Hematopoietic multipotent progenitor cell (in vitro differentiated cells): Measurements from ENCODE around the gene FOXC1. TPM values are rescaled to one million over a fixed set of nuclear protein-coding genes. Genes with fewer than 3 reads are reported as not detected.

Experiments used
- DNase-seq, 3 donors: peaks; one replicate each; pipeline ENCODE4 v3.0.0-alpha.2; 2011 to 2015; ENCODE audit warnings: low read depth in 2 of 3, low spot score in 2 of 3
- total RNA-seq: library from RNA; depleted of rRNA; stranded (reverse); fragments of >200 nt; gene quantifications from one replicate; pipeline ENCODE4 v1.2.3, GENCODE V29; 2012

The FOXC1 gene
- total RNA-seq, 1 donor, result under 0.01 TPM

DNA sequence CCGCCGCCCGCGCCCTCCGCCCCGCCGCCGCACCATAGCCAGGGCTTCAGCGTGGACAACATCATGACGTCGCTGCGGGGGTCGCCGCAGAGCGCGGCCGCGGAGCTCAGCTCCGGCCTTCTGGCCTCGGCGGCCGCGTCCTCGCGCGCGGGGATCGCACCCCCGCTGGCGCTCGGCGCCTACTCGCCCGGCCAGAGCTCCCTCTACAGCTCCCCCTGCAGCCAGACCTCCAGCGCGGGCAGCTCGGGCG, 1.5 kb downstream of the FOXC1 start:
- no peak for DNase-seq

DNA sequence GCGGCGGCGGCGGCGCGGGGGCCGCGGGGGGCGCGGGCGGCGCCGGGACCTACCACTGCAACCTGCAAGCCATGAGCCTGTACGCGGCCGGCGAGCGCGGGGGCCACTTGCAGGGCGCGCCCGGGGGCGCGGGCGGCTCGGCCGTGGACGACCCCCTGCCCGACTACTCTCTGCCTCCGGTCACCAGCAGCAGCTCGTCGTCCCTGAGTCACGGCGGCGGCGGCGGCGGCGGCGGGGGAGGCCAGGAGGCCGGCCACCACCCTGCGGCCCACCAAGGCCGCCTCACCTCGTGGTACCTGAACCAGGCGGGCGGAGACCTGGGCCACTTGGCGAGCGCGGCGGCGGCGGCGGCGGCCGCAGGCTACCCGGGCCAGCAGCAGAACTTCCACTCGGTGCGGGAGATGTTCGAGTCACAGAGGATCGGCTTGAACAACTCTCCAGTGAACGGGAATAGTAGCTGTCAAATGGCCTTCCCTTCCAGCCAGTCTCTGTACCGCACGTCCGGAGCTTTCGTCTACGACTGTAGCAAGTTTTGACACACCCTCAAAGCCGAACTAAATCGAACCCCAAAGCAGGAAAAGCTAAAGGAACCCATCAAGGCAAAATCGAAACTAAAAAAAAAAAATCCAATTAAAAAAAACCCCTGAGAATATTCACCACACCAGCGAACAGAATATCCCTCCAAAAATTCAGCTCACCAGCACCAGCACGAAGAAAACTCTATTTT, 2.0 kb downstream of the FOXC1 start:
- no peak for DNase-seq

DNA sequence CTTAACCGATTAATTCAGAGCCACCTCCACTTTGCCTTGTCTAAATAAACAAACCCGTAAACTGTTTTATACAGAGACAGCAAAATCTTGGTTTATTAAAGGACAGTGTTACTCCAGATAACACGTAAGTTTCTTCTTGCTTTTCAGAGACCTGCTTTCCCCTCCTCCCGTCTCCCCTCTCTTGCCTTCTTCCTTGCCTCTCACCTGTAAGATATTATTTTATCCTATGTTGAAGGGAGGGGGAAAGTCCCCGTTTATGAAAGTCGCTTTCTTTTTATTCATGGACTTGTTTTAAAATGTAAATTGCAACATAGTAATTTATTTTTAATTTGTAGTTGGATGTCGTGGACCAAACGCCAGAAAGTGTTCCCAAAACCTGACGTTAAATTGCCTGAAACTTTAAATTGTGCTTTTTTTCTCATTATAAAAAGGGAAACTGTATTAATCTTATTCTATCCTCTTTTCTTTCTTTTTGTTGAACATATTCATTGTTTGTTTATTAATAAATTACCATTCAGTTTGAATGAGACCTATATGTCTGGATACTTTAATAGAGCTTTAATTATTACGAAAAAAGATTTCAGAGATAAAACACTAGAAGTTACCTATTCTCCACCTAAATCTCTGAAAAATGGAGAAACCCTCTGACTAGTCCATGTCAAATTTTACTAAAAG, 2.7 kb downstream of the FOXC1 start:
- DNase-seq, result peak in 1 of 3 donors; percentile 51

DNA sequence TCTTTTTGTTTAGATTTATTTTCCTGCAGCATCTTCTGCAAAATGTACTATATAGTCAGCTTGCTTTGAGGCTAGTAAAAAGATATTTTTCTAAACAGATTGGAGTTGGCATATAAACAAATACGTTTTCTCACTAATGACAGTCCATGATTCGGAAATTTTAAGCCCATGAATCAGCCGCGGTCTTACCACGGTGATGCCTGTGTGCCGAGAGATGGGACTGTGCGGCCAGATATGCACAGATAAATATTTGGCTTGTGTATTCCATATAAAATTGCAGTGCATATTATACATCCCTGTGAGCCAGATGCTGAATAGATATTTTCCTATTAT, 3.2 kb downstream of the FOXC1 start:
- no peak for DNase-seq

DNA sequence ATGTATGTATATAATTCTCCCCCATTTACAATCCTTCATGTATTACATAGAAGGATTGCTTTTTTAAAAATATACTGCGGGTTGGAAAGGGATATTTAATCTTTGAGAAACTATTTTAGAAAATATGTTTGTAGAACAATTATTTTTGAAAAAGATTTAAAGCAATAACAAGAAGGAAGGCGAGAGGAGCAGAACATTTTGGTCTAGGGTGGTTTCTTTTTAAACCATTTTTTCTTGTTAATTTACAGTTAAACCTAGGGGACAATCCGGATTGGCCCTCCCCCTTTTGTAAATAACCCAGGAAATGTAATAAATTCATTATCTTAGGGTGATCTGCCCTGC, 3.6 kb downstream of the FOXC1 start:
- DNase-seq, result no peak

DNA sequence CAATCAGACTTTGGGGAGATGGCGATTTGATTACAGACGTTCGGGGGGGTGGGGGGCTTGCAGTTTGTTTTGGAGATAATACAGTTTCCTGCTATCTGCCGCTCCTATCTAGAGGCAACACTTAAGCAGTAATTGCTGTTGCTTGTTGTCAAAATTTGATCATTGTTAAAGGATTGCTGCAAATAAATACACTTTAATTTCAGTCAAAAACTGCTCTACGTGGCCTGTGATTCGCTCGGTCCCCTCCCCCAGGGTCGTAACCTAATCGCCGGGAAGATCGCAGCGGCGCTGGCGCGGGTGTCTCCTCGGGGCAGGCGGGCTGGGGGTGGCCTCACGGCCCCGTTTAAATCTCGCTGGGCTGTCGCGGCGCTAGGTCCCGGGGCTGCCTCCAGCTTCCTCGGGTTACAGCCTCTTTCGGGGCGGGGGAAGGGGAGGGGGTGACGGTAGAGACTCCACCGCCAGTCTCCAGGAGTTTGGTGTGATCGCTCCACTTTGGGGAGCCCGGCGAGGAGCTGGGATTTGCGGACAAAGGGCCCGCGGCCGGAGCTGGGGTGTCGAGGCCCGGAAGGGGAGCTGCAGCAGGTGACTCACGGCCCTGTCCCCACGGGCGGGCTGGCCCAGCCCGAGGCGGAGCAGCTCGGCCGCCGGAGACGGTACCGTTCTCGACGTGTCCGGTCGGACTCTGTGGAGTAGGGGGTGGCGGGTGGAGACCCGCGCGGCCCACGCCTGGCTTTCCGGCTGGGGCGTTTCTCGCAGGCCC, 4.2 kb downstream of the FOXC1 start:
- no peak for DNase-seq

DNA sequence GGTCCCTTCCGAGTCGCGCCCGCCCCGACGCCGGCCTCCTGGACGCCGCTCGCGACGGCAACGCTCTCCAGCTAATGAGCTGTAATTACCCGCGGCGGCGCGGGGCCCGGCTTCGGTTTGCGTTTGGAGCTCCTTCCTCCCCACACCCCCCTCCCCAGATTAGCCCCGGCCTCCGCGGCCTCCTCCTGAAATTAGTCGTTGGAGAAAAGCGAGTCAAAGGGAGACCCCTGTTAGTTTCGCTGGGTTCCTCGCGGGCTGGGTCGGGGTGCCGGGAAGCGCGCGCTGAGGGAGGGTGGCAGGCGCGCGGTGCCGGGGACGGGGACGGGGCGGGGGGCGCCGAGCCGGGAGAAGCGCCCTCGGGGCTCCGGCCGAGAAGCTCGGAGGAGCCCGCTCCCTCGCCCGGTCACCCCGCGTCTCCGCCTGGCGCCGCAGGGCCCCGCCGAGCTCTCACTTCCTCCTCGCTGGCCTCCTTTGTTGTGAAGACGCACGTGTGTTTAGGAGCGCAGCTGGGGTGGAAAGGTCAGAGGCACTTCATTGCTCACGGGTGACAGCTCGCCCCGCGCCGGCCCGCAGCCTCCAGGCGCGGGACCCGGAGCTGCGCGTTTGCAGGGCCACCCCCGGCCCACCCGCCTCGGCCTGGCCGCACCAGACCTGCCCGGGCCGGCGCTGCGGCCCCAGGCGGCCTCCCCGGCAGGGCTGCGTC, 4.9 kb downstream of the FOXC1 start:
- DNase-seq, result peak in 1 of 3 donors; percentile 53

DNA sequence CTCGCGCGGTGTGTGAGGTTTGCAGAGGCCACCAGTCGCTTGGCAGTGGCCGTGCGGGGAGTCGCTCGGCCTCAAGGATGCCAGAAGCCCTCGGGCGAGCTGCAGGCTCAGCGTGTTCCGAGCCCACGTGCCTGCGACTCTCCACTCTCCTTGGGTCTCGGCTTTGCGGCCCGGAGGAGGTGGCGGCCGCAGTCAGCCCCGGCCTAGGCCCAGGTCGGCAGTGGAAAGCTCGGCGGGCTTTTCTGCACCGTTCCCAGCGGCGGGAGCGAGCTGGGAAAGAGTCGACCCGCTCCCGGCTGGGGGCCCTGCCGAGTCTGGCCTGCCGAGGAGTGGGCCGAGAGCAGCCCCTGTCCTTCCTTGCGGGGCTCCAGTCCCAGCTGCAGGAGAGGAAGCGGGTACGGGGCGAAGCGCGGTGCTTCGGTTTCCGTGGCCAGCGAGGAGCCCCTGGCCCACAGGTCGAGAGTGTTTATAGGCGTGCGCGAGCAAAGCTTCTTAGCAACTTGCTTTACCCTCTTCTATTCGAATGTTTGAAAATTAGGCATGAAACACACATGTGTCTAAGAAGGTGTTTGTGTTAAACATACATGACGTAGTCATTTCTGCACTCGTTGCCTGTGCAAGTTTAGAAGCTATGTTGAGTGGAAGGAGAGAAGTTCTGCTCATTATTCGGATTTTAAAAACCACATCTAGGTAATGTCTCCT, 5.6 kb downstream of the FOXC1 start:
- DNase-seq, result no peak

DNA sequence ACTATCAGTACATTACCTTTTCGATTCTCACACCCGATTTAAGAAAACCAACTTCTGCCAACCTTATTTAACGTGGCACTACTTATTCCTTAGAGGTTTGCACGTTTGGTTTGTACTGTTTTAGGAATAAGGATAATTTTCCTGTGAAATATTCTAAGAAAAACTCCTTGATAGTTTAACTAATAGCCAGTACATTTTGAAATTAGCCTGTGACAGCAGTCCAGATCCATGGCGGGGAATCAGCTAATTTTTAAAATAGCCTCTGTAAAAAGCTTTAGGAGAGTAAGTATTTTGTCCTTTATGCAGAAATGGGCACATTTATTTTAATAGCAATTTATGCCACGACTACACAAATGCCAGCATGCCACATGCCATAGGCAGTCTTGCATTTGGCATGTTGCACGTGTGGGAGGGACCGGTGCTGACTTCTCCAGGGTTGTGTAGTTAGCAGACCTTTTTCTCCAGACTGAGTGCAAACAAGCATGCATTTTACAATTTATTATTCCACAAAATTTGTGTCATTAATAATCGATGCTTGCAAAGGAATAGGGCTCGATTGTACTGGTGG, 6.2 kb downstream of the FOXC1 start:
- DNase-seq, result no peak

DNA sequence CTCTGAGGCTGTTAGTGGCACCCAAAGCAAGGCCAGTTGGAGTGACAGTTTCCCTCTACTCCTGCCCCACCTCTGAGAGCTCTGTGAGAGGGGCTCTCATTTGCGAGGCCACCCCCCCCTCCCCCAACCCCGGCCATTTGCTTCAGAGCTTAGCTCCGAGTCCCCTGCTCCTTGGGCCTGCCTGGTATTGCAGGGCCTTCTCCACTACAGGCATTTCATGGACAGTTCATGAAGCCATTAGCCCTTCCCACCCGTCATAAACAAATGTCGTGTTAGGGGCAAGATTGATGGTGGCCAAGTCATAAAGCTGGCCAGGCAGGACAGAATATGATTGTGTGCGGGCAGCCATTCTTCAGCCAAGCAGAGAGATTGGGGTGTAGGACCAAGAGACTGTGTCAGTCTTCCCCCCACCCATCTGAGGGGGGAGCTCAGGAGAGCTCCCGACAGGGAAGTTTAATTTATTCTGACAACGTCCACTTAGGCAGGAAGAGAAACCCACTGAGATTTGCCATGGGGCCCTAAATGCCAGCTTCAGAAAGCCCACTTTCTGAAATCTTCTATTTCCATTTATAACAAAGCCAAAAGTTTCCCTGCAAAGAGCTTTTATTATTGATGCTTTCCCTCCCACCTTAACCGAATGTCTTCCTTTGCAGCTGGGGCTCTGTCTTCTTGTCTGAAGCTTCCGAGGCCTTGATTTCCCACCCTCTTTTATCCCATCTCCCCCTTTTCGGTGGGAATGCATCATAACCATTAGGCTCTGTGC, 7.2 kb downstream of the FOXC1 start:
- no peak for DNase-seq

DNA sequence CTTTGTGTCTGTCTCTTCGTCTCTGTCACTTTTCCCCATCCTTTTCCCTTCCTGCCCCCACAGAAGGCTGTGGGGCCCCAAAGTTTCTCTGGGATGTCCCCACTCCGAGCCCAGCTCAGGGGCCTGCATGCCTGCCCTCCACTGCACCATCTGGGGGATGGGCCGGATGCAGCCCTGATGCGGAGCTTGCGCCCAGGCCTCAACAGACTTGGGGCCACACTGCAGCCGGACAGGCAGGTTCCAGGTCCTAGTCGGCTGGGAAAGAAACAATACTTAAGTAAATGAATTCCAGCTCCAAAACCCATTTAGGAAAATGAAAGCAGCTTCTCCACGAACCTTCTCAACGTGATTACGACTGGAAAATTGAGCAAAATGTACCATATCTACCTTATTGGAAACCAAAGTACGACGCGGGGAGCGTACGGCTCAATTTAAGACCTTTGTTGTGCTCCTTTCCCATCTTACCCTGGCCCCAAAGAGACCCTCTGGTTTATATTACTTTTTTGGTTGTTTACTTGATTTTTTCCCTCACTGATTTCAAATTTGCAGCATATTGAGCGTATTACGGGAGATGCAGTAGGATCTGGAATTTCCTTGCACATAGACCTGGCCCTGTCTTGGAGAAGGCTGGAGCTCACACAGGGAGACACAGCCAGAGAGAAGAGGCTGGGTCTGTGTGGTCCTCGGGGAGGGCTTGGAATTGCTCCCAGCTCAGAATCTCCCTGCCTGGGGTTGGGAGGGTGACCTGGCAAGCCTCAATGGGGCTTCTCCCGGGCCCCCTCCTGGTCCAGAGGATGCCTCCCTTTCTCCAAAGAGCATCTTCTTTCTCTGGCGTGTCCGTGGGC, 8.0 kb downstream of the FOXC1 start:
- no peak for DNase-seq

DNA sequence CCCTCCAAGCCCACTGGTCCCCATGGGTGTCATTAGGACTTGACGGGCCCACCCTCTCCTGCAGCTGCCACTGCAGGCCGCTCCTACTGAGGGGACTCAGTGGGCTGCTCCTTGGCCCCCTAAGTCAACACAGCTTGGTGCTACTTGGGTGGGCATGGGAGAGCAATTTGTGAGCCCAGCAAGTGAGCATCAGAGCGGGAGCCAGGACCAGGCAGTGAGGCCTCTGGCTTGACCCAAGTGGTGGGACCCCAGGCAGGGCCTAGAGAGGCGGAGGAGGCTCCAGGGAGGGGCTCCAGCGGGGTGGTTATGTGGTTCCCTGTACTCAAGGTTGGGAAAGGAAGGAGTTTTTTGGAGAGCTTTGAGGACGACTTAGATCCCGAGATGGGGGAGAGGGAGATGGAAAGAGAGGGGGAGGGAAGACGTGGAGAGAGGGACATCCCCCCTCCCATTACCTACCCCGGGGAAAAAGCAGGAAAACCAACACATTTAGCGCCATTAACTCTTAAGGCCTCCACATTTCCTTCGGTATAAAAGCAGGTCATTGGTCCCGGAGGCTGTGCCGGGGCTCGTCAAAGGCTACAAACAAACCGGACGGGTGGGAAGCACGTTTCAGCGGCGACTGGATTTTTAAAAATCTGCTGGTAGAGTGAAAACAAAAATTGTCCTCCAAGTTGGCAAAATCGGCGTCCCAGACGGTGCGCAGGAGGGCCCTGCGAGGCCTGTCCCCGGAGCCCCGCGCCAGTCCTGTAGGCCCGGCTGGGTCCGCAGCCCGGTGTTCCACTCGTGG, 8.8 kb downstream of the FOXC1 start:
- no peak for DNase-seq

DNA sequence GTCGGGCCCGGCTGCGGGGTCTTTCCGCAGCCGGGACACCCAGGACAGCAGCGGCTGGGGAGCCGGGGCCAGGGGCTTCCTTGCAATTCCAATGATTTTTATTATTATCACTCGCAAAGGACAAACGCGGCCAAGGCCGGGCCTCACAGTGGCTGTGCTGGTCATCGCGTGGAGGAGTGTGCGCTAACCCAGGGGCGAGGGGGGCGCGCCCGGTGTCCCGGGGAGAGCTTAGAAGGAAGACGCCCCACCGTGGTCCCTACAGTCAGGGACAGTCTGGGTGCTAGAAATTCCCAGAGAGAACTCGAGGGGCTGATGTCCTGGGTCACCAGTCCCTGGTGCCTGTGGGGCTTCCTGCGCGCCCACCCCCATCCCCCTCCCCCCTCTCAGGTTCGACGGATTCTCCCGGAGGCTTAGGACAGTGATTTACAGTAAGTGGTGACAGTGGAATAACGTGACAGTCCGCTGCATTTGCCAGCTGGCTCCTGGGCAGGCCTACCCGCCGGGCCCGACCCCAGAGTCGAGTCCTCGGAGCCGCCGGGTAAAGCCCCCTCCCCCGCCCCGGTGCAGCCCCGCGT, 9.5 kb downstream of the FOXC1 start:
- DNase-seq, result no peak

DNA sequence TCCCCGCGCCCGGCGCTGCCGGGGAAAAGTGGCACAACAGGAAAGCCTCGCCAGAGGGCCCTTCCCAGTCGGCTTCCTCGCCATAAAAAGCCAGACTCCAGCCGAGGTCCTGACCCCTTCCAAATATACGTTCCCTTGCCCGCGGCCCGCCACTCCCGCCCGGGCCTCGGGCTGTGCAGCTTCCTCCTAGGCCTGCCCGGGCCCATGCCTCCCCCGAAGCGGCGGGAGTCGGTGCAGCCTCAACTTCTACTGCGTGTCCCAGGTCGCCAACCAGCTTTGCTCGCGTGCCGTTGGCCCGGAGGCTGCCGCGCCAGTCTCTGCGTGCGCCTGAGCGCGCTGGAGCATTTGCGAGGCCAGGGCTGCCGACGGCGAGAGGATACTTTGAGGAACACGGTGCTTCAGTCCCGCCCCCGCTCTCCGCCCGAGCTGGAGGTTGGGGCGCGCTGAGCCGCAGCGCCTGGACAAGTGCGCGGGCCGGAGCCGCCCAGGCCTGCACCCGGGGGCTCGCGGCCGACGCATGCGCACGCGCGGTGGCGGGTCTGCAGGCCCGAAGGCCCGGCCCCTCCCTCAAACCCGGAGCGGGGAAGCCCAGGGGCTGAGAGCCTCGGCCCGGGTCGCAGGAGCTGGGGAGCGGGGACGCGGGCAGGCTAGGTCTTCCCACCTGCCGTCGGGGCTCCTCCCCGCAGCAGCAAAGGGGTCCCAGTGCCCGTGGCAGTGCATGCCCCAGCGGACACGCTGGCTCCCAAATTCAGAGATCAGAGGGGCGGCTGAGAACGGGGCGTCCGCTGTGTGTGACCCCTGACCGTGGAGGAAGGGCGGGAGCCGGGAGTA, 10.2 kb downstream of the FOXC1 start:
- DNase-seq, result peak in 1 of 3 donors; percentile 56

DNA sequence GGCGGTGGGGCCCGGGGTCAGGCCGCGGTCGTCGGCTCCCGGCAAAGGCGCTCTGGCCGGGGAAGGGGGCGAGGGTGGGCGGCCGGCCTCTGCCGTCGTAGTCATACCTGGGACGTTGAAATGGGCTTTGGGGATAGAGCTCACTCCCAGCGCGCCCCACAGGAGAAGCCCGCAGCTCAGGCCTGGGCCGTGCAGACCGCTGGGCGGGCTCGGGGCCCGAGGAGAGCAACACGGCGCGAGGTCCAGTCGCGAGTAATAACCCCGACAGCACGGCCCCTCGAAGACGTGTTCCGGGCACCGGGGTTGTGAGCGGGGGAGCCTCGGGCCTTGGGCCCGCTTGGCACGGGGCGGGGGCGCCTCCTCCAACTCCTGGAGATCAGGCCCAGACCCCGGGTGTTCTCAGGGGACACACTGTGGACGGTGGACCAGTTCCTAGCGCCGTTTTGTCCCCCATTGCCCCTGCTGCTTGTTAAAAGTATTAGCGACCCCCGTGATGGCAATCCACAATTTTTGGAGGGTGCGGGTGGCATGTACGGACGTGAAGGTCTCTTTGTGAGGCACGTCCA, 10.9 kb downstream of the FOXC1 start:
- DNase-seq, result no peak

DNA sequence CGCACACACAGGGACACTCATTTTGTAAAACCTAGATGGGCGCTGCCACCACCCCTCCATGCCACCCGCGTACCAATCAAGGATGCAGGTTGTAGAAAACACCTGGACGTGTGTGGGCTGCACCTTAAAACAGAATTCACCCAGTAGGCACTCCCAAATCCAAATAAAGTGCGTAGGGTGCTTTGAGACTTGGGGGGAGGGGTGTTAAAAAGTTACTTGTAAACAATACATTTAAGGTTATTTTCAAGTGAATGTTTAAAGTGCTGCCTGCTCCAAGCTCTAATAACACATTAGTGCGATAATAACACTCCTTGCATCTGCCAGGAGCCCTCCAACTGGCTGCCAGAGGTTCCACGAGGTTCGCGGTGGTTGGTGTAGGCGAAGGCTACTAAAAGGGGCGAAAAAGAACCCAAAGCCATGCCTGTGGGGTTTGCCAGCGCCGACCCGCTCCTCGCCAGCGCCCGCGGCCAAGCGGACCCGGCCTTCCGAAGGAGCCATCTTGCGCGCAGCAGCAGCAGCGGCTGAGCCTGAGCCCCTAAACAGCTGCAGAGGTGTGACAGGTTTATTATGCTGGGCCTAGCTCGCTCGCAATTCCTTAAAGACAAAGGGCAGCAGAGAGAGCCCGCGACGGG, 11.5 kb downstream of the FOXC1 start:
- no peak for DNase-seq
